ENCODE data around the gene RHOBTB3.
A peak's percentile ranks its signal among the peaks of the same experiment; 100 is the strongest.

DNA sequence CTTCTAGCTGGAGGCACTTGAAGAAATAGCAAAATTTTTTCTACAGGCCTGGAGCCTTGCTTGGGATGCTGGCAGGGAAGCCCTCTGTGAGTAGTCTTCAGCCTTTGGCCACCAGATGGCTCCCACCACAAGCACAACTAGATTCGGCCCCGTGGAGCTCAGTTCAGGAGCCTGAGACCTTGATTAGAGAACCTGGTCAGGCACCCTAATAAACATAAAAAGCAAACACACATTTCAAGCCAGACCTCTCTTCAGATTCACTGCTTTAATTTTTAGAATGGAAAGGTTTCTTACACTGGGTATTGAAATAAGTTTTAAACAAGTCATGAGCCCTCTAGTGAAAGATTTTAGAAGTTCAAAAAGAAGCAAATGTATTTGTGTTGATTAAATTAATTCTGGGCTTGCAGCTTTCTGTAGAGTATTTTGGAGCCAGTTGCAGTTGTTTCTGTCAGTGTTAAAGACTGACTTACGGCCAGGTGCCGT is 50.0 kb downstream of the RHOBTB3 start:
- TF ChIP-seq, protein P1, sequence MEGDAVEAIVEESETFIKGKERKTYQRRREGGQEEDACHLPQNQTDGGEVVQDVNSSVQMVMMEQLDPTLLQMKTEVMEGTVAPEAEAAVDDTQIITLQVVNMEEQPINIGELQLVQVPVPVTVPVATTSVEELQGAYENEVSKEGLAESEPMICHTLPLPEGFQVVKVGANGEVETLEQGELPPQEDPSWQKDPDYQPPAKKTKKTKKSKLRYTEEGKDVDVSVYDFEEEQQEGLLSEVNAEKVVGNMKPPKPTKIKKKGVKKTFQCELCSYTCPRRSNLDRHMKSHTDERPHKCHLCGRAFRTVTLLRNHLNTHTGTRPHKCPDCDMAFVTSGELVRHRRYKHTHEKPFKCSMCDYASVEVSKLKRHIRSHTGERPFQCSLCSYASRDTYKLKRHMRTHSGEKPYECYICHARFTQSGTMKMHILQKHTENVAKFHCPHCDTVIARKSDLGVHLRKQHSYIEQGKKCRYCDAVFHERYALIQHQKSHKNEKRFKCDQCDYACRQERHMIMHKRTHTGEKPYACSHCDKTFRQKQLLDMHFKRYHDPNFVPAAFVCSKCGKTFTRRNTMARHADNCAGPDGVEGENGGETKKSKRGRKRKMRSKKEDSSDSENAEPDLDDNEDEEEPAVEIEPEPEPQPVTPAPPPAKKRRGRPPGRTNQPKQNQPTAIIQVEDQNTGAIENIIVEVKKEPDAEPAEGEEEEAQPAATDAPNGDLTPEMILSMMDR (IDR thresholded peaks at IDR 0.05): peak; percentile 74 to 95 (median 88)
- TF ChIP-seq POLR2A (IDR thresholded peaks at IDR 0.05): no peak
